ENCODE results near the gene USE1.

DNA sequence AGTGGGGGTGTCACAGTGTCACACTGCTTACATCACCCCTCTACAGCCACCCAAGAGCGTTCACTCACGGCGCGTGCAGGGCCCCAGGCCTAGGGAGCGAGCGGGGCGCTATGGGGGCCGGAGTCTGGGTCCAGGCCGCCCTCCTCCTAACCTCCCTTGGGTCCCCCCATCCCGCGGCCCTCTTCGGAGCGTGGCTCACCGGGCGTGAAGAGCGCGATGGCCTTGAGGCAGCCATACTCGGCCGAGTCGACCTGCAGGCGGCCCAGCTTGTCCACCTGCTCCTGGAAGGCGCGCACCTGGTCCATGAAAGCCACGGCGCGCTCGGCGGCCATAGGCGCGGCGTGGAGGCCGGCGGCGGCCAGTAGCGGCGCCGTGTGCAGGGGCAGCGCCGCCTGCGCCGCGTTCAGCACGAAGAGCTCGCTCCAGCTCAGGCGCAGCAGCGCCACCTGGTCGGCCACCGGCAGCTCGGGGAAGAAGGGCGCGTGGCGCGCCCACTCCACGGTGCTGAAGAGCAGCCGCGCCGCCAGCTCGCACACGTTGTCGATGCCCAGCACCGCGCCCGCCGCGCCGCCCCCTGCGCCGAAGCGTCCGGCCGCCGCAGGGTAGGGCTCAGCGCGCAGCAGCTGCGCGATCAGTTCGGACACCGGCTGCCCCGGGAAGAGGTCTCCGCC lies 20.3 kb downstream of the USE1 start:
- no peak for TF ChIP-seq POLR2AphosphoS5 (IDR thresholded peaks at IDR 0.05; ENCODE audit: low read depth, low read length)
- TF ChIP-seq POLR2A (IDR thresholded peaks at IDR 0.05; ENCODE audit: low read depth, low read length), result no peak

Data from GM12892 (cell line).